ENCODE results near the gene TMEM259. TPM values are rescaled to one million over a fixed set of nuclear protein-coding genes. Genes with fewer than 3 reads are reported as not detected.

The TMEM259 gene
- total RNA-seq, 1 donor from 2014 or later = 182 TPM

DNA sequence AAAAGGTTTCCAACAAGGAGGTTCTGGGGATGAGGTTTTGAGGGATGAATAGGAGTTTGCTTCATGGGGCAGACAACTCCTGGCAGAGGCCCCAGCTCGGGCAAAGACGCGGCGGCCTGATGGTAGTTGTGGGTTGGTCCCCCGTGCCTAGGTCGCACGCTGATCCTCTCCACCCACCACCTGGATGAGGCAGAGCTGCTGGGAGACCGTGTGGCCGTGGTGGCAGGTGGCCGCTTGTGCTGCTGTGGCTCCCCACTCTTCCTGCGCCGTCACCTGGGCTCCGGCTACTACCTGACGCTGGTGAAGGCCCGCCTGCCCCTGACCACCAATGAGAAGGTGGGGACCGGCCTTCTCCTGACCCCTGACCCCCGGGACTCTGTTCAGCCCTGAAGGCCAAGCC, 30.9 kb upstream of the TMEM259 start:
- no peak overlapping the region for H3K27ac Mint-ChIP-seq (ENCODE audit: unreplicated experiment)
- H3K9me3 Mint-ChIP-seq (ENCODE audit: unreplicated experiment) = peaks cover 4% of the 10 kb centered on the region
- no peak overlapping the region for H3K4me3 Mint-ChIP-seq (ENCODE audit: unreplicated experiment)
- no peaks in the 10 kb centered on the region for H3K4me1 Mint-ChIP-seq (ENCODE audit: unreplicated experiment)
- peaks cover 15% of the 10 kb centered on the region for H3K36me3 Mint-ChIP-seq (ENCODE audit: low read depth, unreplicated experiment)
- peaks cover 21% of the 10 kb centered on the region for H3K27me3 Mint-ChIP-seq (ENCODE audit: unreplicated experiment)
- TF ChIP-seq CTCF (IDR thresholded peaks at IDR 0.05; ENCODE audit: unreplicated experiment) = no peak
- no peak for DNase-seq (ENCODE audit: low spot score)

- TF ChIP-seq CTCF (IDR thresholded peaks at IDR 0.05; ENCODE audit: unreplicated experiment) = no peak
- H3K27ac Mint-ChIP-seq (ENCODE audit: unreplicated experiment) = no peak overlapping the region
- DNase-seq (ENCODE audit: low spot score) = no peak
- no peak overlapping the region for H3K4me3 Mint-ChIP-seq (ENCODE audit: unreplicated experiment)
- H3K27me3 Mint-ChIP-seq (ENCODE audit: unreplicated experiment) = peaks cover 16% of the 10 kb centered on the region
- no peaks in the 10 kb centered on the region for H3K9me3 Mint-ChIP-seq (ENCODE audit: unreplicated experiment)
- H3K36me3 Mint-ChIP-seq (ENCODE audit: low read depth, unreplicated experiment) = peaks cover 9% of the 10 kb centered on the region
- no peaks in the 10 kb centered on the region for H3K4me1 Mint-ChIP-seq (ENCODE audit: unreplicated experiment)
Measured at GRCh38 chr19:1050989-1051788, 30.3 kb upstream of the TMEM259 start.

- DNase-seq (ENCODE audit: low spot score) = no peak
- no peak for TF ChIP-seq CTCF (IDR thresholded peaks at IDR 0.05; ENCODE audit: unreplicated experiment)
- H3K4me1 Mint-ChIP-seq (ENCODE audit: unreplicated experiment) = no peaks in the 10 kb centered on the region
- peaks cover 17% of the 10 kb centered on the region for H3K27me3 Mint-ChIP-seq (ENCODE audit: unreplicated experiment)
- H3K4me3 Mint-ChIP-seq (ENCODE audit: unreplicated experiment) = no peak overlapping the region
- H3K36me3 Mint-ChIP-seq (ENCODE audit: low read depth, unreplicated experiment) = peaks cover 7% of the 10 kb centered on the region
- no peak overlapping the region for H3K27ac Mint-ChIP-seq (ENCODE audit: unreplicated experiment)
- no peaks in the 10 kb centered on the region for H3K9me3 Mint-ChIP-seq (ENCODE audit: unreplicated experiment)
Measured at GRCh38 chr19:1049800-1050199, 28.9 kb upstream of the TMEM259 start.

GRCh38 chr19:1049106-1049505, 28.2 kb upstream of the TMEM259 start:
- H3K4me1 Mint-ChIP-seq (ENCODE audit: unreplicated experiment) = no peaks in the 10 kb centered on the region
- no peak overlapping the region for H3K27ac Mint-ChIP-seq (ENCODE audit: unreplicated experiment)
- H3K4me3 Mint-ChIP-seq (ENCODE audit: unreplicated experiment) = no peak overlapping the region
- no peaks in the 10 kb centered on the region for H3K9me3 Mint-ChIP-seq (ENCODE audit: unreplicated experiment)
- H3K36me3 Mint-ChIP-seq (ENCODE audit: low read depth, unreplicated experiment) = peaks cover 7% of the 10 kb centered on the region
- TF ChIP-seq CTCF (IDR thresholded peaks at IDR 0.05; ENCODE audit: unreplicated experiment) = no peak
- H3K27me3 Mint-ChIP-seq (ENCODE audit: unreplicated experiment) = peaks cover 19% of the 10 kb centered on the region
- DNase-seq (ENCODE audit: low spot score) = no peak

DNA sequence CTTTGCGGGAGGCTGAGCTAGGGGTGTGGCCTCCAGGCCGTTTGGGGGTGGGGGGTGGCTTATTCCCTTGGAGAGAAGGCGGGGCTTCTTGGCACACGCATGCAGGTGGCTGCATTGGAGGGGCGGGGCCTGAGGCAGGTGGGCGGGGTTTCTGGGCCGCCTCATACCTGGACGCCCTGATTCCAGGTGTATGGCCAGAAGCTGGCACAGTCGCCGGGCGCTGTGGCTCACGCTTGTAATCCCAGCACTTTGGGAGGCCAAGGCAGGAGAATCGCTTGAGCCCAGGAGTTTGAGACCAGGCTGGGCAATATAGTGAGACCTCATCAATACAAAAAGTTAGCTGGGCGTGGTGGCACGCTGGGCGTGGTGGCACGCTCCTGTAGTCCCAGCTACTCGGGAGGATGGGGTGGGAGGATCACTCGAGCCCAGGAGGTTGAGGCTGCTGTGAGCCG, 26.8 kb upstream of the TMEM259 start:
- no peak overlapping the region for H3K4me3 Mint-ChIP-seq (ENCODE audit: unreplicated experiment)
- H3K27ac Mint-ChIP-seq (ENCODE audit: unreplicated experiment) = no peak overlapping the region
- peaks cover 5% of the 10 kb centered on the region for H3K36me3 Mint-ChIP-seq (ENCODE audit: low read depth, unreplicated experiment)
- H3K4me1 Mint-ChIP-seq (ENCODE audit: unreplicated experiment) = no peaks in the 10 kb centered on the region
- H3K27me3 Mint-ChIP-seq (ENCODE audit: unreplicated experiment) = peaks cover 13% of the 10 kb centered on the region
- no peak for DNase-seq (ENCODE audit: low spot score)
- no peak for TF ChIP-seq CTCF (IDR thresholded peaks at IDR 0.05; ENCODE audit: unreplicated experiment)
- H3K9me3 Mint-ChIP-seq (ENCODE audit: unreplicated experiment) = no peaks in the 10 kb centered on the region

All from endothelial cell (in vitro differentiated cells).